Neural progenitor cell (in vitro differentiated cells): ENCODE data around the gene SLC16A5. TPM values are rescaled to one million over a fixed set of nuclear protein-coding genes. Genes with fewer than 3 reads are reported as not detected.
"Not testable (repeated sequence)": the region's sequence is repeated elsewhere in the genome, so short reads cannot be mapped to it uniquely, and the experiment has no call there.

Experiments
- DNase-seq: peaks from one replicate; pipeline ENCODE4 v3.0.0-alpha.2; 2016; ENCODE audit warnings: low spot score
- H2AFZ ChIP-seq: fragments of 200-600 bp; sonication (generic); replicated peaks from 2 replicates; pipeline ENCODE4 v1.6.1; 2016; ENCODE audit warnings: antibody characterized with exemption
- H3F3A ChIP-seq: fragments of 200-600 bp; sonication (generic); 2 replicates; pipeline ENCODE4 v1.6.1; 2016; ENCODE audit warnings: antibody characterized with exemption, low read depth
- H3K27ac ChIP-seq: fragments of 200-600 bp; sonication (generic); 2 replicates; pipeline ENCODE4 v1.5.1; 2016; ENCODE audit warnings: mild to moderate bottlenecking
- H3K27me3 ChIP-seq: fragments of 200-600 bp; sonication (generic); 2 replicates; pipeline ENCODE4 v1.6.1; 2016; ENCODE audit warnings: mild to moderate bottlenecking, moderate library complexity
- H3K36me3 ChIP-seq: fragments of 200-600 bp; sonication (generic); 2 replicates; pipeline ENCODE4 v1.5.1; 2016
- H3K4me1 ChIP-seq: fragments of 200-600 bp; sonication (generic); 2 replicates; pipeline ENCODE4 v1.6.1; 2016; ENCODE audit warnings: mixed run types
- H3K4me2 ChIP-seq: fragments of 200-600 bp; sonication (generic); 2 replicates; pipeline ENCODE4 v1.6.1; 2016
- H3K4me3 ChIP-seq: fragments of 200-600 bp; sonication (generic); 2 replicates; pipeline ENCODE4 v1.5.1; 2016
- H3K79me2 ChIP-seq: fragments of 200-600 bp; sonication (generic); 2 replicates; pipeline ENCODE4 v1.6.1; 2016; ENCODE audit warnings: low read depth
- H3K9ac ChIP-seq: fragments of 200-600 bp; sonication (generic); 2 replicates; pipeline ENCODE4 v1.6.1; 2016
- H3K9me3 ChIP-seq: fragments of 200-600 bp; sonication (generic); 2 replicates; pipeline ENCODE4 v1.5.1; 2016; ENCODE audit warnings: low read depth
- H4K20me1 ChIP-seq: fragments of 200-600 bp; sonication (generic); 2 replicates; pipeline ENCODE4 v1.6.1; 2016; ENCODE audit warnings: low read depth
- H3K27ac Mint-ChIP-seq: 3 replicates; pipeline ENCODE4 v1.8.0; 2021; ENCODE audit warnings: mixed read lengths
- H3K27me3 Mint-ChIP-seq: 2 replicates; pipeline ENCODE4 v1.8.0; 2022; ENCODE audit warnings: low read depth, mild to moderate bottlenecking, inconsistent platforms, moderate library complexity, mixed read lengths; ENCODE audit not compliant: insufficient read depth
- H3K36me3 Mint-ChIP-seq: 3 replicates; pipeline ENCODE4 v1.8.0; 2021; ENCODE audit warnings: mixed read lengths
- H3K4me1 Mint-ChIP-seq: 3 replicates; pipeline ENCODE4 v1.8.0; 2021; ENCODE audit warnings: mixed read lengths
- H3K4me3 Mint-ChIP-seq: 3 replicates; pipeline ENCODE4 v1.8.0; 2021; ENCODE audit warnings: mild to moderate bottlenecking, moderate library complexity, mixed read lengths
- H3K9me3 Mint-ChIP-seq: 3 replicates; pipeline ENCODE4 v1.8.0; 2020; ENCODE audit warnings: mixed read lengths
- CTCF ChIP-seq: fragments of 200-600 bp; sonication (generic); IDR thresholded peaks from 2 replicates; pipeline ENCODE4 v1.5.1; 2017; ENCODE audit warnings: antibody characterized with exemption, mild to moderate bottlenecking
- EZH2 ChIP-seq: fragments of 200-600 bp; sonication (generic); IDR thresholded peaks from 2 replicates; pipeline ENCODE4 v1.6.1; 2017; ENCODE audit warnings: antibody characterized with exemption, mild to moderate bottlenecking, moderate library complexity
- EZH2phosphoT487 ChIP-seq: fragments of 200-600 bp; sonication (generic); IDR thresholded peaks from 2 replicates; pipeline ENCODE4 v1.6.1; 2017; ENCODE audit warnings: antibody characterized with exemption
- total RNA-seq: library from RNA; depleted of rRNA; stranded (reverse); fragments of >200 nt; gene quantifications from 2 replicates; pipeline ENCODE4 v1.2.3, GENCODE V29; 2015; ENCODE audit warnings: low replicate concordance

Gene SLC16A5
- total RNA-seq, 1 donor from 2014 or later, result 3.4 TPM

GRCh38 chr17:75044716-75045115, 43.0 kb upstream of the SLC16A5 start:
- peaks cover 45% of the 10 kb centered on the region for H3K79me2 ChIP-seq
- H3K4me3 Mint-ChIP-seq, result peak overlapping the region; percentile 74
- H3K9me3 ChIP-seq, result no peaks in the 10 kb centered on the region
- no peak overlapping the region for H2AFZ ChIP-seq
- peaks cover 36% of the 10 kb centered on the region for H3K4me1 Mint-ChIP-seq
- peaks cover 15% of the 10 kb centered on the region for H3K4me1 ChIP-seq
- peaks cover 5% of the 10 kb centered on the region for H3K27me3 Mint-ChIP-seq
- H3F3A ChIP-seq, result peaks cover 17% of the 10 kb centered on the region
- no peaks in the 10 kb centered on the region for H3K9me3 Mint-ChIP-seq
- peaks cover 17% of the 10 kb centered on the region for H3K36me3 Mint-ChIP-seq
- no peak overlapping the region for H3K4me2 ChIP-seq
- DNase-seq, result no peak
- no peak overlapping the region for H3K4me3 ChIP-seq
- no peak overlapping the region for H3K27ac ChIP-seq
- TF ChIP-seq EZH2, result no peak
- TF ChIP-seq EZH2phosphoT487, result no peak
- no peak for TF ChIP-seq CTCF
- peaks cover 6% of the 10 kb centered on the region for H3K36me3 ChIP-seq
- H4K20me1 ChIP-seq, result peaks cover 24% of the 10 kb centered on the region
- no peak overlapping the region for H3K9ac ChIP-seq
- no peaks in the 10 kb centered on the region for H3K27me3 ChIP-seq
- H3K27ac Mint-ChIP-seq, result no peak overlapping the region

- Mint-ChIP-seq H3K36me3 (peaks cover 14% of the 10 kb centered on the region), H3K27ac (peak overlapping the region; percentile 79), H3K4me3 (peak overlapping the region; percentile 96), H3K4me1 (peaks cover 36% of the 10 kb centered on the region)
- Histone ChIP-seq H3K9ac (peak overlapping the region; percentile 82), H3K27ac (peak overlapping the region; percentile 77), H3K4me1 (peaks cover 15% of the 10 kb centered on the region), H3K4me3 (peak overlapping the region; percentile 99), H3K79me2 (peaks cover 54% of the 10 kb centered on the region), H3F3A (peaks cover 17% of the 10 kb centered on the region), H4K20me1 (peaks cover 24% of the 10 kb centered on the region), H3K4me2 (peak overlapping the region; percentile 85), H3K36me3 (peaks cover 13% of the 10 kb centered on the region)
- H3K27me3 Mint-ChIP-seq, DNase-seq, H2AFZ ChIP-seq, H3K27me3 ChIP-seq, H3K9me3 Mint-ChIP-seq, H3K9me3 ChIP-seq: not testable (repeated sequence)
Measured at GRCh38 chr17:75045946-75046406, 41.8 kb upstream of the SLC16A5 start.

- H3K9ac ChIP-seq, result peak within 1 kb of the TSS; percentile 82
- peaks cover 24% of the 10 kb centered on the region for H4K20me1 ChIP-seq
- peak within 1 kb of the TSS; percentile 99 for H3K4me3 ChIP-seq
- peak within 1 kb of the TSS; percentile 86 for H3K27ac Mint-ChIP-seq
- H3K36me3 Mint-ChIP-seq, result peaks cover 15% of the 10 kb centered on the region
- H3K4me1 ChIP-seq, result peaks cover 15% of the 10 kb centered on the region
- H3K79me2 ChIP-seq, result peaks cover 60% of the 10 kb centered on the region
- H3K27ac ChIP-seq, result peak within 1 kb of the TSS; percentile 77
- DNase-seq, result peak; percentile 97
- H3F3A ChIP-seq, result peaks cover 17% of the 10 kb centered on the region
- H3K4me2 ChIP-seq, result peak within 1 kb of the TSS; percentile 95
- H2AFZ ChIP-seq, result peak within 1 kb of the TSS; percentile 96
- H3K36me3 ChIP-seq, result peaks cover 13% of the 10 kb centered on the region
- TF ChIP-seq EZH2, result no peak
- no peak for TF ChIP-seq CTCF
- no peak for TF ChIP-seq EZH2phosphoT487
- peaks cover 5% of the 10 kb centered on the region for H3K27me3 Mint-ChIP-seq
- H3K9me3 Mint-ChIP-seq, result no peaks in the 10 kb centered on the region
- H3K4me3 Mint-ChIP-seq, result peak within 1 kb of the TSS; percentile 99
- H3K27me3 ChIP-seq, result no peaks in the 10 kb centered on the region
- peaks cover 36% of the 10 kb centered on the region for H3K4me1 Mint-ChIP-seq
- H3K9me3 ChIP-seq, result no peaks in the 10 kb centered on the region
Measured at GRCh38 chr17:75046407-75047289, 41.1 kb upstream of the SLC16A5 start, which contains the start of the genes ATP5PD and KCTD2. TSS of gene ATP5PD (minus strand) at chr17:75046969. CDS start at chr17:75042650, 4,319 bp downstream. TSS of gene KCTD2 (plus strand) at chr17:75047225. CDS start at chr17:75047251, 26 bp downstream.
